ENCODE data around the gene ACBD4. TPM values are rescaled to one million over a fixed set of nuclear protein-coding genes. Genes with fewer than 3 reads are reported as not detected.

Gene ACBD4
- total RNA-seq, 1 donor from 2014 or later = 15.9 TPM

- intact Hi-C loops (cut with micrococcal nuclease) = no loop called here
- H3K4me3 Mint-ChIP-seq (ENCODE audit: low read depth) = no peak overlapping the region
- H3K36me3 Mint-ChIP-seq (ENCODE audit: low read depth) = peaks cover 48% of the 10 kb centered on the region
- no peaks in the 10 kb centered on the region for H3K4me1 Mint-ChIP-seq (ENCODE audit: low read depth)
- DNase-seq (ENCODE audit: low spot score) = no peak
- no peaks in the 10 kb centered on the region for H3K27me3 Mint-ChIP-seq (ENCODE audit: low read depth)
- H3K9me3 Mint-ChIP-seq = no peaks in the 10 kb centered on the region
- no peak overlapping the region for H3K27ac Mint-ChIP-seq
These were observed 27.4 kb upstream of the ACBD4 start for GRCh38 chr17:45108051-45108450.

- DNase-seq (ENCODE audit: low spot score) = no peak
- intact Hi-C loops (cut with micrococcal nuclease) = no loop called here
- Mint-ChIP-seq H3K9me3 (no peaks in the 10 kb centered on the region), H3K36me3 (ENCODE audit: low read depth) (peaks cover 41% of the 10 kb centered on the region), H3K4me1 (ENCODE audit: low read depth) (no peaks in the 10 kb centered on the region), H3K4me3 (ENCODE audit: low read depth) (no peak overlapping the region), H3K27me3 (ENCODE audit: low read depth) (no peaks in the 10 kb centered on the region), H3K27ac (no peak overlapping the region)
These were observed 26.6 kb upstream of the ACBD4 start for GRCh38 chr17:45108595-45109521.

- Mint-ChIP-seq H3K27ac (no peak overlapping the region), H3K4me1 (ENCODE audit: low read depth) (no peaks in the 10 kb centered on the region), H3K4me3 (ENCODE audit: low read depth) (no peak overlapping the region), H3K36me3 (ENCODE audit: low read depth) (peaks cover 23% of the 10 kb centered on the region), H3K27me3 (ENCODE audit: low read depth) (peaks cover 2% of the 10 kb centered on the region), H3K9me3 (no peaks in the 10 kb centered on the region)
- intact Hi-C loops (cut with micrococcal nuclease) = no loop called here
- no peak for DNase-seq (ENCODE audit: low spot score)
These were observed 24.5 kb upstream of the ACBD4 start for GRCh38 chr17:45110676-45111611.

- Mint-ChIP-seq H3K27me3 (ENCODE audit: low read depth) (peaks cover 2% of the 10 kb centered on the region), H3K27ac (no peak overlapping the region), H3K36me3 (ENCODE audit: low read depth) (peaks cover 14% of the 10 kb centered on the region), H3K9me3 (no peaks in the 10 kb centered on the region), H3K4me1 (ENCODE audit: low read depth) (no peaks in the 10 kb centered on the region), H3K4me3 (ENCODE audit: low read depth) (no peak overlapping the region)
- intact Hi-C loops (cut with micrococcal nuclease) = no loop called here
- DNase-seq (ENCODE audit: low spot score) = no peak
These were observed 23.6 kb upstream of the ACBD4 start for GRCh38 chr17:45111850-45112249.

- Mint-ChIP-seq H3K27ac (no peak overlapping the region), H3K9me3 (no peaks in the 10 kb centered on the region)
These were observed 22.7 kb upstream of the ACBD4 start for GRCh38 chr17:45112559-45113423.

GRCh38 chr17:45113424-45113754 is 22.1 kb upstream of the ACBD4 start:
- Mint-ChIP-seq H3K27me3 (ENCODE audit: low read depth) (peaks cover 2% of the 10 kb centered on the region), H3K36me3 (ENCODE audit: low read depth) (peaks cover 2% of the 10 kb centered on the region), H3K4me1 (ENCODE audit: low read depth) (no peaks in the 10 kb centered on the region), H3K9me3 (no peaks in the 10 kb centered on the region), H3K4me3 (ENCODE audit: low read depth) (no peak overlapping the region), H3K27ac (no peak overlapping the region)
- intact Hi-C loops (cut with micrococcal nuclease) = no loop called here
- no peak for DNase-seq (ENCODE audit: low spot score)

More at GRCh38 chr17:45112559-45113423, 22.7 kb upstream of the ACBD4 start:
- Mint-ChIP-seq H3K27me3 (ENCODE audit: low read depth) (peaks cover 2% of the 10 kb centered on the region), H3K4me1 (ENCODE audit: low read depth) (no peaks in the 10 kb centered on the region), H3K36me3 (ENCODE audit: low read depth) (peaks cover 8% of the 10 kb centered on the region), H3K4me3 (ENCODE audit: low read depth) (no peak overlapping the region)
- intact Hi-C loops (cut with micrococcal nuclease) = no loop called here
- no peak for DNase-seq (ENCODE audit: low spot score)

- Mint-ChIP-seq H3K36me3 (ENCODE audit: low read depth) (no peaks in the 10 kb centered on the region), H3K9me3 (no peaks in the 10 kb centered on the region), H3K4me1 (ENCODE audit: low read depth) (no peaks in the 10 kb centered on the region), H3K27ac (no peak overlapping the region), H3K4me3 (ENCODE audit: low read depth) (no peak overlapping the region), H3K27me3 (ENCODE audit: low read depth) (peaks cover 2% of the 10 kb centered on the region)
- intact Hi-C loops (cut with micrococcal nuclease) = no loop called here
- DNase-seq (ENCODE audit: low spot score) = no peak
These were observed 21.2 kb upstream of the ACBD4 start for GRCh38 chr17:45114117-45114932.

GRCh38 chr17:45115015-45115625 is 20.4 kb upstream of the ACBD4 start:
- peaks cover 2% of the 10 kb centered on the region for H3K27me3 Mint-ChIP-seq (ENCODE audit: low read depth)
- no peaks in the 10 kb centered on the region for H3K9me3 Mint-ChIP-seq
- H3K4me1 Mint-ChIP-seq (ENCODE audit: low read depth) = no peaks in the 10 kb centered on the region
- intact Hi-C loops (cut with micrococcal nuclease) = no loop called here
- H3K36me3 Mint-ChIP-seq (ENCODE audit: low read depth) = no peaks in the 10 kb centered on the region
- DNase-seq (ENCODE audit: low spot score) = no peak
- H3K27ac Mint-ChIP-seq = no peak overlapping the region
- H3K4me3 Mint-ChIP-seq (ENCODE audit: low read depth) = no peak overlapping the region

GRCh38 chr17:45115871-45116270 is 19.6 kb upstream of the ACBD4 start:
- Mint-ChIP-seq H3K4me1 (ENCODE audit: low read depth) (no peaks in the 10 kb centered on the region), H3K9me3 (no peaks in the 10 kb centered on the region), H3K4me3 (ENCODE audit: low read depth) (no peak overlapping the region), H3K36me3 (ENCODE audit: low read depth) (no peaks in the 10 kb centered on the region), H3K27me3 (ENCODE audit: low read depth) (peaks cover 2% of the 10 kb centered on the region), H3K27ac (no peak overlapping the region)
- DNase-seq (ENCODE audit: low spot score) = no peak
- intact Hi-C loops (cut with micrococcal nuclease) = no loop called here

GRCh38 chr17:45116434-45117016 is 19.0 kb upstream of the ACBD4 start:
- no peak overlapping the region for H3K4me3 Mint-ChIP-seq (ENCODE audit: low read depth)
- no peaks in the 10 kb centered on the region for H3K36me3 Mint-ChIP-seq (ENCODE audit: low read depth)
- intact Hi-C loops (cut with micrococcal nuclease) = no loop called here
- no peaks in the 10 kb centered on the region for H3K4me1 Mint-ChIP-seq (ENCODE audit: low read depth)
- H3K27ac Mint-ChIP-seq = no peak overlapping the region
- peaks cover 4% of the 10 kb centered on the region for H3K27me3 Mint-ChIP-seq (ENCODE audit: low read depth)
- H3K9me3 Mint-ChIP-seq = no peaks in the 10 kb centered on the region
- DNase-seq (ENCODE audit: low spot score) = no peak

- Mint-ChIP-seq H3K4me1 (ENCODE audit: low read depth) (no peaks in the 10 kb centered on the region), H3K4me3 (ENCODE audit: low read depth) (no peak overlapping the region), H3K27me3 (ENCODE audit: low read depth) (peaks cover 8% of the 10 kb centered on the region), H3K36me3 (ENCODE audit: low read depth) (no peaks in the 10 kb centered on the region), H3K9me3 (no peaks in the 10 kb centered on the region), H3K27ac (no peak overlapping the region)
- intact Hi-C loops (cut with micrococcal nuclease) = no loop called here
- DNase-seq (ENCODE audit: low spot score) = no peak
These were observed 18.2 kb upstream of the ACBD4 start for GRCh38 chr17:45117334-45117733.
